Stimulated activated CD4-positive, alpha-beta T cell treated with anti-CD3 and anti-CD28 coated beads, Interleukin-2, amount 100 ng/mL, for 48 hours (primary cell): Measurements from ENCODE around the gene HMGXB4.

ENCODE experiments used
- DNase-seq, 2 donors: peaks; one replicate each; pipeline ENCODE4 v3.0.0-alpha.2; 2020

The HMGXB4 gene

GRCh38 chr22:35328472-35328885 is 71.2 kb downstream of the HMGXB4 start:
- no peak for DNase-seq

GRCh38 chr22:35329114-35329847 is 72.0 kb downstream of the HMGXB4 start:
- DNase-seq: no peak

- DNase-seq: peak; percentile 47 to 55
Measured at GRCh38 chr22:35330258-35330861, 73.1 kb downstream of the HMGXB4 start.

DNA sequence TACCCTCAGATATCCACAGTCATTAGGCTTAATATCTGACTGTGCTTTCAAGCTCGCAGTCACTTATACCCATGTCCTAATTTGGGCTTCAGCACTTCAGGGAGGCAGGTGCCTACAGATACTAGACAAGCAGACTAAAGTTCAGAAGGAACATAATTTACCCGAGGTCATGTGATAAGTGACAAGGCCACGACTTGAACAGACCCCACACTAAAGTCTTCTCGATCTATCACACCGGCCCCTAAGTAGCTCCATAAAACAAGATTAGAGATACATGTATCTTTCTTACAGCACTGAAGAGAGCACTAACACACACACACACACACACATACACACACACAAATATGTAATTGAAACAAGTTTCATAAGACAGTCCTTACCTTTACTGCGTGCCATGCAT is 75.0 kb downstream of the HMGXB4 start:
- no peak for DNase-seq

DNA sequence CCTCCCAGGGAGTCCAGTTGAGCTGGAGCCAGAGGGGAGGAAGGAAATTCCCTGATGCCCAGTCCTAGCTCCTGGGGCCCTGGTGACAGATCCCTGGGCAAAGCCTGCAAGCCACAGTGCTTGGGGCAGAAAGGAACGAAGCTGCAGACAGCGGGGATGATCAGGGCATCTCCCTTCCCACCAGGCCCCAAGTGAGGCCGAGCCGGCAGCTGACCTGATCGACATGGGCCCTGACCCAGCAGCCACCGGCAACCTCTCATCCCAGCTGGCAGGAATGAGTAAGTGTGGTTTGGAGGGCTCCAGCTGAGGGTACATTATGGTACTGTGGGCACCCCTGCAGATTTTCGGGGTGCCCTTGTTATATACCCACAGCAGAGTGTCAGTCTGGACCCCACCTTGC is 75.9 kb downstream of the HMGXB4 start:
- DNase-seq: no peak

- no peak for DNase-seq
Measured at GRCh38 chr22:35334004-35334403, 76.7 kb downstream of the HMGXB4 start.

DNA sequence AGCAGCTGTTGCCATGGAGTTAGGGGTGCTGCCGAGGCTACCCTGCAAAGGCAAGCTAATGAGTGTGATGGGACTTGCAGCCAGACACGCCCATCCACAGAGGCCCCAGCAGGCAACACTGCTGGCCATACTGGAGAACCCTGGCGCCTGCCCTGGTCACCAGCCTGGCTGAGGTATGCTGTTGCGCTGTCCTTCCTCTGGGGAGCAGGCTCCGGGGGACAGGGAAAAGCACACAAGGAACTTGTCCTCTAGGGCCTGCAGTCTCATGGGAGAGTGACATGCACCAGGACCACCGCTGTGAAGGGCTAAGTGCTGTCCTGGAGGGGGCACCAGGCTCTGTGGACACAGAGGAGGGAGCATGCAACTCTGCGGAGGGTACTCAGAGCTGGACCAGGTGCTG is 78.2 kb downstream of the HMGXB4 start:
- DNase-seq: no peak

- no peak for DNase-seq
Measured at GRCh38 chr22:35335936-35336781, 78.9 kb downstream of the HMGXB4 start.

GRCh38 chr22:35337932-35338331 is 80.6 kb downstream of the HMGXB4 start:
- DNase-seq: no peak

- no peak for DNase-seq
Measured at GRCh38 chr22:35341090-35341874, 84.0 kb downstream of the HMGXB4 start.

GRCh38 chr22:35342390-35342789 is 85.1 kb downstream of the HMGXB4 start:
- DNase-seq: no peak

DNA sequence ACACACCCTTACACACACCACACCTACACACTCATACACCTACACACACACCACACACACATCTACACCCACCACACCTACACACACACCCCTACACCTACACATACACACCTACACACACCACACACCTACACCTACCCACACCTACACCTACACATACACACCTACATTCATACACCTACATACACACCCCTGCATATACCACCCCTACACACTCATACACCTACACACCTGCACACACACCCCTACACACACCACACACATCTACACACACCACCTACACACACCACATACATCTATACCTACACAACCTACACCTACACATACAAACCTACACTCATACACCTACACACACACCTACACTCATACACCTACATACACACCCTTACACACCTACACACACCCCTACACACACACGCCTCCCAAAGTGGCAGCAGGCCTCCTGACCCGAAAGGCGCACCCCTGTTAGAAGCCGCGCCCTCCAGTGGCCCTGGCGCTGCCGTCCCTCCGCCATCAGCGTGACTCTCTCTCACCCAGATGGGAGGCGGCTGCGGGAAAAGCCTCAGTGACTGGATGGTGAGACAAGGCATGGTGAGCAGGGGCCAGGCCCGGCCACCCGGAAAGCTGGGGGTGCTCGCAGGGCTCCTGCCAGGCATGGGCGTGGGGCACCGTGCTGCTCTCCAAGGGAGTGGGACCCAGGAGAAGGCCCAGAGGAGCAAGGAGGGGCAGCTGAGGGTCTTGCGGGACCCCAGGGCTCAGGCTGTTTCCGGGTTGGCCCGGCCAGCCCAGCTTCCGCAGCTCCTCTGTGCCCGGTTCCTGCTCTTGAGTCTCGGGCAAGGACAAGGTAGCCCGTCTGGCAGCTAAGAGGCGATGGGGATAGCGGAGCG is 86.6 kb downstream of the HMGXB4 start:
- DNase-seq: no peak

GRCh38 chr22:35344956-35345690 is 87.8 kb downstream of the HMGXB4 start:
- no peak for DNase-seq
